Osteocyte (in vitro differentiated cells): ENCODE data around the gene NIN. TPM values are rescaled to one million over a fixed set of nuclear protein-coding genes. Genes with fewer than 3 reads are reported as not detected.

ENCODE experiments used
- DNase-seq: peaks from one replicate; pipeline ENCODE4 v3.0.0; 2021; ENCODE audit warnings: mixed read lengths; ENCODE audit not compliant: unreplicated experiment; ENCODE audit errors: extremely low spot score
- H3K27ac Mint-ChIP-seq: one replicate; pipeline ENCODE4 v1.8.0; 2021; ENCODE audit warnings: mild to moderate bottlenecking, mixed read lengths; ENCODE audit not compliant: unreplicated experiment
- H3K27me3 Mint-ChIP-seq: one replicate; pipeline ENCODE4 v1.8.0; 2021; ENCODE audit warnings: mixed read lengths; ENCODE audit not compliant: unreplicated experiment
- H3K36me3 Mint-ChIP-seq: one replicate; pipeline ENCODE4 v1.8.0; 2021; ENCODE audit warnings: mixed read lengths; ENCODE audit not compliant: unreplicated experiment
- H3K4me1 Mint-ChIP-seq: one replicate; pipeline ENCODE4 v1.8.0; 2021; ENCODE audit warnings: mixed read lengths; ENCODE audit not compliant: unreplicated experiment
- H3K4me3 Mint-ChIP-seq: one replicate; pipeline ENCODE4 v1.8.0; 2021; ENCODE audit warnings: mild to moderate bottlenecking, moderate library complexity, mixed read lengths; ENCODE audit not compliant: unreplicated experiment
- H3K9me3 Mint-ChIP-seq: one replicate; pipeline ENCODE4 v1.8.0; 2021; ENCODE audit warnings: mixed read lengths; ENCODE audit not compliant: unreplicated experiment
- CTCF ChIP-seq: fragments of 200-600 bp; sonication (generic); IDR thresholded peaks from 2 replicates; pipeline ENCODE4 v1.5.0; 2021; ENCODE audit warnings: antibody characterized with exemption, mild to moderate bottlenecking, moderate library complexity
- total RNA-seq: library from RNA; stranded (reverse); gene quantifications from 2 replicates; pipeline ENCODE4 v1.2.1, GENCODE V29; 2021

Gene NIN
- total RNA-seq, 1 donor from 2014 or later = 50.2 TPM

- Mint-ChIP-seq H3K27ac (no peak overlapping the region), H3K27me3 (no peaks in the 10 kb centered on the region), H3K4me3 (no peak overlapping the region), H3K9me3 (no peaks in the 10 kb centered on the region), H3K4me1 (peaks cover 55% of the 10 kb centered on the region), H3K36me3 (peaks cover 41% of the 10 kb centered on the region)
- TF ChIP-seq CTCF = no peak
- DNase-seq = no peak
Observed at GRCh38 chr14:50769863-50770500, 61.0 kb downstream of the NIN start.

DNA sequence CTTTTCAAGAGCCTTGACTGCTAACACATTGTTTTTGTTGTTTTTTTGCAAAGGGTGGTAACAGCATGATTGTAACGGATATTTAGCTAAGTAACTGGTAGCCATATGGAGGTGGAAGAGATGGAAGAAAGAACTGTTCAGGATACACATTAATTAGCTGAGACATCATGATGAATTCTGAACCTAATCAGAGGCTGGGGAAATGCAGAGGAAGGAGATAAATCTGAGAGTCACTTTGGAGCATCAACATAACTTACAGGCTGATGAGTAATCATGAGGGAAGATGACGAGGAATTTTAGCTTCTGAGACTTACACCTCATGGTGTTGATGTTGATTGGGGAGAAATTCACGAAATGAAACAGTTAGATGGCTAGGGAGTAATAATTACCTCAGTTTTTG, 62.3 kb downstream of the NIN start:
- Mint-ChIP-seq H3K27me3 (no peaks in the 10 kb centered on the region), H3K36me3 (peaks cover 43% of the 10 kb centered on the region), H3K4me1 (peaks cover 54% of the 10 kb centered on the region), H3K4me3 (no peak overlapping the region), H3K9me3 (no peaks in the 10 kb centered on the region), H3K27ac (peak overlapping the region; percentile 25)
- TF ChIP-seq CTCF = no peak
- no peak for DNase-seq

- no peak for DNase-seq
- H3K9me3 Mint-ChIP-seq = no peaks in the 10 kb centered on the region
- H3K4me3 Mint-ChIP-seq = peak overlapping the region; percentile 11
- H3K4me1 Mint-ChIP-seq = peaks cover 61% of the 10 kb centered on the region
- no peak for TF ChIP-seq CTCF
- no peaks in the 10 kb centered on the region for H3K27me3 Mint-ChIP-seq
- peak overlapping the region; percentile 91 for H3K27ac Mint-ChIP-seq
- H3K36me3 Mint-ChIP-seq = peaks cover 40% of the 10 kb centered on the region
Observed at GRCh38 chr14:50766338-50766886, 64.5 kb downstream of the NIN start.

- no peak for TF ChIP-seq CTCF
- H3K27me3 Mint-ChIP-seq = no peaks in the 10 kb centered on the region
- H3K36me3 Mint-ChIP-seq = peaks cover 41% of the 10 kb centered on the region
- no peak for DNase-seq
- peak overlapping the region; percentile 87 for H3K27ac Mint-ChIP-seq
- no peaks in the 10 kb centered on the region for H3K9me3 Mint-ChIP-seq
- no peak overlapping the region for H3K4me3 Mint-ChIP-seq
- H3K4me1 Mint-ChIP-seq = peaks cover 60% of the 10 kb centered on the region
Observed at GRCh38 chr14:50763382-50764007, 67.5 kb downstream of the NIN start.

GRCh38 chr14:50762931-50763300, 68.0 kb downstream of the NIN start:
- H3K4me1 Mint-ChIP-seq = peaks cover 54% of the 10 kb centered on the region

More at GRCh38 chr14:50762931-50763300, 68.0 kb downstream of the NIN start:
- Mint-ChIP-seq H3K36me3 (peaks cover 38% of the 10 kb centered on the region), H3K4me3 (no peak overlapping the region), H3K27me3 (no peaks in the 10 kb centered on the region), H3K27ac (peak overlapping the region; percentile 87), H3K9me3 (no peaks in the 10 kb centered on the region)
- TF ChIP-seq CTCF = no peak
- DNase-seq = no peak
